GM12891 (cell line): ENCODE results near the gene EIF3I.

Experiments
- PAX5 ChIP-seq: IDR thresholded peaks from 2 replicates; pipeline ENCODE4 v1.6.1; 2011; ENCODE audit warnings: low read length, moderate library complexity, mild to moderate bottlenecking; ENCODE audit not compliant: insufficient read depth, severe bottlenecking
- POLR2A ChIP-seq: IDR thresholded peaks from 2 replicates; pipeline ENCODE4 v1.6.1; 2011; ENCODE audit warnings: low read depth, low read length, control low read depth
- POLR2AphosphoS5 ChIP-seq: IDR thresholded peaks from 2 replicates; pipeline ENCODE4 v1.6.1; 2011; ENCODE audit warnings: low read depth, low read length, control low read depth
- POU2F2 ChIP-seq: IDR thresholded peaks from 2 replicates; pipeline ENCODE4 v1.6.1; 2011; ENCODE audit warnings: low read depth, mild to moderate bottlenecking, control low read depth, low read length, moderate library complexity
- SPI1 ChIP-seq: IDR thresholded peaks from 2 replicates; pipeline ENCODE4 v1.6.1; 2011; ENCODE audit warnings: low read depth, low read length, control low read depth
- TAF1 ChIP-seq: IDR thresholded peaks from 2 replicates; pipeline ENCODE4 v1.6.1; 2011; ENCODE audit warnings: low read depth, low read length, control low read depth

DNA sequence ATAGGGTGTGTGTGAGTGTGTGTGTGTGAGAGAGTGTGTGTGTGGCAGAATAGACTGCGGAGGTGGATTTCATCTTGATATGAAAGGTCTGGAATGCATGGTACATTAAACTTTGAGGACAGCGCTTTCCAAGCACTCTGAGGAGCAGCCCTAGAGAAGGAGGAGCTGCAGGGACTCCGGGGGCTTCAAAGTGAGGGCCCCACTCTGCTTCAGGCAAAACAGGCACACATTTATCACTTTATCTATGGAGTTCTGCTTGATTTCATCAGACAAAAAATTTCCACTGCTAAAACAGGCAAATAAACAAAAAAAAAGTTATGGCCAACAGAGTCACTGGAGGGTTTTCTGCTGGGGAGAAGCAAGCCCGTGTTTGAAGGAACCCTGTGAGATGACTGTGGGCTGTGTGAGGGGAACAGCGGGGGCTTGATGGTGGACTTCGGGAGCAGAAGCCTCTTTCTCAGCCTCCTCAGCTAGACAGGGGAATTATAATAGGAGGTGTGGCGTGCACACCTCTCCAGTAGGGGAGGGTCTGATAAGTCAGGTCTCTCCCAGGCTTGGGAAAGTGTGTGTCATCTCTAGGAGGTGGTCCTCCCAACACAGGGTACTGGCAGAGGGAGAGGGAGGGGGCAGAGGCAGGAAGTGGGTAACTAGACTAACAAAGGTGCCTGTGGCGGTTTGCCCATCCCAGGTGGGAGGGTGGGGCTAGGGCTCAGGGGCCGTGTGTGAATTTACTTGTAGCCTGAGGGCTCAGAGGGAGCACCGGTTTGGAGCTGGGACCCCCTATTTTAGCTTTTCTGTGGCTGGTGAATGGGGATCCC lies 51.4 kb downstream of the EIF3I start:
- no peak for TF ChIP-seq POLR2A
- no peak for TF ChIP-seq TAF1
- TF ChIP-seq POLR2AphosphoS5 = no peak
- TF ChIP-seq SPI1 = no peak
- TF ChIP-seq PAX5 = no peak
- no peak for TF ChIP-seq POU2F2
